ENCODE measurements around the gene GOLGA1.

GOLGA1 gene

DNA sequence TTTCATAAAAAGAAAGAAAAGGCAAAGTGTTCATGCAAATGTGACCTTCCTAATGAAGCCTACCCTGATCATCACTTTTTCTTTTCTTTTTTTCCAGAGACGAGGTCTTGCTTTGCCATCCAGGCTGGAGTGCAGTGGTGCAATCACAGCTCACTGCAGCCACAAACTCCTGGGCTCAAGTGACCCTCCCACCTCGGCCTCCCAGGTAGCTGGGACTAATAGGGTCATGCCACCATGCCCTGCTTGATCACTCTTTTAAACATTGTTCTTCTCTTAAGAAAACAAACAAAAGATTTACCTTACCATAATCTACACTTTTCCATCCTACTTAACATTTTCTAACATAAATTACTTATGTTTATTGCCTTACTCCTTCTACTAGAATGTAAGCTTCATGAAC lies 8.5 kb upstream of the GOLGA1 start:
- H3K27me3 ChIP-seq (ENCODE audit: insufficient read depth, poor library complexity, severe bottlenecking): no peaks in the 10 kb centered on the region
- TF ChIP-seq POLR2AphosphoS5 (IDR thresholded peaks at IDR 0.05; ENCODE audit: low read depth): no peak
- TF ChIP-seq SPI1 (IDR thresholded peaks at IDR 0.05; ENCODE audit: borderline replicate concordance, low read depth): no peak
- H3K27ac ChIP-seq (replicated peaks): no peak overlapping the region
- H3K4me3 ChIP-seq (replicated peaks; ENCODE audit: insufficient read depth, low read length): no peak overlapping the region
- no peak for DNase-seq (ENCODE audit: low read depth in 1 of 2, low spot score in 1 of 2)

DNA sequence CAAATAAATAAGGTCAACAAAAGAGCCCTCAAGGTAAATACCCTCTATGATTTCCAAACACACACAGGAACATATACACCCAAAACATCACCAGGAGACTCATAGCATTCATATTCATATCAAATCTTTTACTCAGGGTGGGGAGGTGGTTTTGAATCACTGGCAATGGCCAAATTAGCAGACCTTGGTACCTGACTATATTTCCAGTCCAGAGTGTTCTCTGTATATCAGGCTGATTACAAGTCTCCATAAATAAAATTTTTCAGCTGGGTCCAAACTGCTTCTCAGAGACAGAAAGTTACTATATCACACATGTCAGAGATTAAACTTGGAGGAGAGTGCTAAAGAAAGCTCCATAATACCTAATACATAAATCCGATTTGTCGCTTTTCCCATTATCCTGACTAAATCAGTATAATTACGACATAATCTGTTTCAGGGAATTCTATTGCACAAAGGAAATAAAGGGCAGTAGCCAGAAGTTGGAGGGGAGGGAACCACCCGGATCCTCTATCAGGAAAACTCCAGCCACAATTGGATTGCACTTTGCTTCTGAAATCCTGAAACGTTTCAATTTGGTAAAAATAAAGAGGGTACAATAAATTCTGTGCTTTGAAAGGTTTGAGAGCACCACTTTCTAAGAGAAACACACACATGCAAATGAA lies 7.0 kb upstream of the GOLGA1 start:
- Histone ChIP-seq H3K27me3 (ENCODE audit: insufficient read depth, poor library complexity, severe bottlenecking) (no peaks in the 10 kb centered on the region), H3K27ac (replicated peaks) (no peak overlapping the region), H3K4me3 (replicated peaks; ENCODE audit: insufficient read depth, low read length) (no peak overlapping the region)
- TF ChIP-seq GABPA (IDR thresholded peaks at IDR 0.05; ENCODE audit: low read depth) (no peak), SPI1 (IDR thresholded peaks at IDR 0.05; ENCODE audit: borderline replicate concordance, low read depth) (no peak), POLR2AphosphoS5 (IDR thresholded peaks at IDR 0.05; ENCODE audit: low read depth) (no peak)
- TF ChIP-seq, protein P1, sequence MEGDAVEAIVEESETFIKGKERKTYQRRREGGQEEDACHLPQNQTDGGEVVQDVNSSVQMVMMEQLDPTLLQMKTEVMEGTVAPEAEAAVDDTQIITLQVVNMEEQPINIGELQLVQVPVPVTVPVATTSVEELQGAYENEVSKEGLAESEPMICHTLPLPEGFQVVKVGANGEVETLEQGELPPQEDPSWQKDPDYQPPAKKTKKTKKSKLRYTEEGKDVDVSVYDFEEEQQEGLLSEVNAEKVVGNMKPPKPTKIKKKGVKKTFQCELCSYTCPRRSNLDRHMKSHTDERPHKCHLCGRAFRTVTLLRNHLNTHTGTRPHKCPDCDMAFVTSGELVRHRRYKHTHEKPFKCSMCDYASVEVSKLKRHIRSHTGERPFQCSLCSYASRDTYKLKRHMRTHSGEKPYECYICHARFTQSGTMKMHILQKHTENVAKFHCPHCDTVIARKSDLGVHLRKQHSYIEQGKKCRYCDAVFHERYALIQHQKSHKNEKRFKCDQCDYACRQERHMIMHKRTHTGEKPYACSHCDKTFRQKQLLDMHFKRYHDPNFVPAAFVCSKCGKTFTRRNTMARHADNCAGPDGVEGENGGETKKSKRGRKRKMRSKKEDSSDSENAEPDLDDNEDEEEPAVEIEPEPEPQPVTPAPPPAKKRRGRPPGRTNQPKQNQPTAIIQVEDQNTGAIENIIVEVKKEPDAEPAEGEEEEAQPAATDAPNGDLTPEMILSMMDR (IDR thresholded peaks at IDR 0.05; ENCODE audit: insufficient read depth, low read length): no peak
- TF ChIP-seq, protein P2, sequence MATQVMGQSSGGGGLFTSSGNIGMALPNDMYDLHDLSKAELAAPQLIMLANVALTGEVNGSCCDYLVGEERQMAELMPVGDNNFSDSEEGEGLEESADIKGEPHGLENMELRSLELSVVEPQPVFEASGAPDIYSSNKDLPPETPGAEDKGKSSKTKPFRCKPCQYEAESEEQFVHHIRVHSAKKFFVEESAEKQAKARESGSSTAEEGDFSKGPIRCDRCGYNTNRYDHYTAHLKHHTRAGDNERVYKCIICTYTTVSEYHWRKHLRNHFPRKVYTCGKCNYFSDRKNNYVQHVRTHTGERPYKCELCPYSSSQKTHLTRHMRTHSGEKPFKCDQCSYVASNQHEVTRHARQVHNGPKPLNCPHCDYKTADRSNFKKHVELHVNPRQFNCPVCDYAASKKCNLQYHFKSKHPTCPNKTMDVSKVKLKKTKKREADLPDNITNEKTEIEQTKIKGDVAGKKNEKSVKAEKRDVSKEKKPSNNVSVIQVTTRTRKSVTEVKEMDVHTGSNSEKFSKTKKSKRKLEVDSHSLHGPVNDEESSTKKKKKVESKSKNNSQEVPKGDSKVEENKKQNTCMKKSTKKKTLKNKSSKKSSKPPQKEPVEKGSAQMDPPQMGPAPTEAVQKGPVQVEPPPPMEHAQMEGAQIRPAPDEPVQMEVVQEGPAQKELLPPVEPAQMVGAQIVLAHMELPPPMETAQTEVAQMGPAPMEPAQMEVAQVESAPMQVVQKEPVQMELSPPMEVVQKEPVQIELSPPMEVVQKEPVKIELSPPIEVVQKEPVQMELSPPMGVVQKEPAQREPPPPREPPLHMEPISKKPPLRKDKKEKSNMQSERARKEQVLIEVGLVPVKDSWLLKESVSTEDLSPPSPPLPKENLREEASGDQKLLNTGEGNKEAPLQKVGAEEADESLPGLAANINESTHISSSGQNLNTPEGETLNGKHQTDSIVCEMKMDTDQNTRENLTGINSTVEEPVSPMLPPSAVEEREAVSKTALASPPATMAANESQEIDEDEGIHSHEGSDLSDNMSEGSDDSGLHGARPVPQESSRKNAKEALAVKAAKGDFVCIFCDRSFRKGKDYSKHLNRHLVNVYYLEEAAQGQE (IDR thresholded peaks at IDR 0.05; ENCODE audit: insufficient replicate concordance, low read depth): no peak
- no peak for DNase-seq (ENCODE audit: low read depth in 1 of 2, low spot score in 1 of 2)

DNA sequence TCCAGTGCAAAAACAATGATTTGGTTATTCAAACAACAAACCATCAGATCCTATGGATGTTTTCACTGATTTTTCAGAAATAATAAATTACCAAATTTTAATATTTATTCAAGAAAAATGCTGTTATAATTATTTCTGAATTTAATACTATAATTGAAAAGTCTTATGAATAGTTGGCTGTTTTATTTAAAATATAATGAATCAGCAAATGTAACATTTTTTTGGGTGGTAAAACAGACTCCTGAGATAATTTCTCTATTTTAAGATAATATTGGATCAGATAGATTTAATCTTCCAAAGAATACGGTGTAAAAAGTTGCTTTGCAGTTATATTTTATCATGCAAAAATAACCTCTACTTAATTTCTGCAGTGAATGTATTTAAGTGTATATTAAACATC lies 5.3 kb upstream of the GOLGA1 start:
- TF ChIP-seq, protein P2 (IDR thresholded peaks at IDR 0.05; ENCODE audit: insufficient replicate concordance, low read depth): no peak
- TF ChIP-seq SPI1 (IDR thresholded peaks at IDR 0.05; ENCODE audit: borderline replicate concordance, low read depth) (no peak), GABPA (IDR thresholded peaks at IDR 0.05; ENCODE audit: low read depth) (no peak), POLR2AphosphoS5 (IDR thresholded peaks at IDR 0.05; ENCODE audit: low read depth) (no peak)
- TF ChIP-seq, protein P1 (IDR thresholded peaks at IDR 0.05; ENCODE audit: insufficient read depth, low read length): no peak
- H3K4me3 ChIP-seq (replicated peaks; ENCODE audit: insufficient read depth, low read length): no peak overlapping the region
- no peak for DNase-seq (ENCODE audit: low read depth in 1 of 2, low spot score in 1 of 2)
- no peaks in the 10 kb centered on the region for H3K27me3 ChIP-seq (ENCODE audit: insufficient read depth, poor library complexity, severe bottlenecking)
- no peak overlapping the region for H3K27ac ChIP-seq (replicated peaks)

DNA sequence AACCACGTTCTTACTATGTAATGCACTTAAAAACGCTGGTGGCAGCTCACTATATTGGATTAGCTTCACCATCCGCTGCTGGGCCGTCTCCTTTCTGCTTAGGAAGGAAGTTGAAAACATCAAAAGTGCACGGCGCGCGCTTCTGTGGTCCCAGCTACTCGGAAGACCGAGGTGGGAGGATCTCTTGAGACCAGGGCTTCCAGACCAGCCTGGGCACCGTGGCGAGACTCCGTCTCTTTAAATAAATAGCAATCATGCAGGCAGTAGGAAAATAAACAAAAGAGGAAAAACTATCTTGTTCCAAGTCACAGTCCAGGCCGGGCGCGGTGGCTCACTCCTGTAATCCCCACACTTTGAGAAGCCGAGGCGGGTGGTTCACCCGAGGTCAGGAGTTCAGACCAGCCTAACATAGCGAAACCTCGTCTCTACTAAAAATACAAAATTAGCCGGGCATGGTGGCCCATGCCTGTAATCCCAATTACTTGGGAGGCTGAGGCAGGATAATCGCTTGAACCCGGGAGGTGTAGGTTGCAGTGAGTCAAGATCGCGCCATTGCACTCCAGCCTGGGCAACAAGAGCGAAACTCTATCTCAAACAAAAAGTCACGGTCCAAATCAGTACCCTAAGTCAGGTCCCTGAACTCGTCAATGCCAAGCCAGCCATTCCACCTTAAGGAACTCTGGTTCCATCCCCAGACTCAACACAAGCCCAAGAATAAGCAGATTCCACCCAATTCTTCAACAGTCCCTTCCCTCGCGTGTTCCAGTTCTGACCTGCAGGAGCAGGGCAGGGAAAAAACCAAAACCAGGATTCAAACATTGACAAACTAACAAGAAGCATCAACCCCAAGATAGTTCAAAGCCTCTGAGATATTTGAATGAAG lies 1.0 kb upstream of the GOLGA1 start:
- TF ChIP-seq, protein P1 (IDR thresholded peaks at IDR 0.05; ENCODE audit: insufficient read depth, low read length): no peak
- TF ChIP-seq SPI1 (IDR thresholded peaks at IDR 0.05; ENCODE audit: borderline replicate concordance, low read depth) (peak; percentile 50; the same call in 1 of the 2 replicates), GABPA (IDR thresholded peaks at IDR 0.05; ENCODE audit: low read depth) (no peak)
- TF ChIP-seq, protein P2 (IDR thresholded peaks at IDR 0.05; ENCODE audit: insufficient replicate concordance, low read depth): no peak
- Histone ChIP-seq H3K27ac (replicated peaks) (peak overlapping the region; percentile 90), H3K27me3 (ENCODE audit: insufficient read depth, poor library complexity, severe bottlenecking) (no peaks in the 10 kb centered on the region), H3K4me3 (replicated peaks; ENCODE audit: insufficient read depth, low read length) (peak overlapping the region; percentile 94)
- peak; percentile 27 to 77 for DNase-seq (ENCODE audit: low read depth in 1 of 2, low spot score in 1 of 2)

Measured in HL-60 (cell line).